Liver (tissue), 9 donors: ENCODE measurements around the gene RNF112. TPM values are rescaled to one million over a fixed set of nuclear protein-coding genes. Genes with fewer than 3 reads are reported as not detected.
A peak's percentile ranks its signal among the peaks of the same experiment; 100 is the strongest.

ENCODE experiments used
- DNase-seq: peaks from one replicate; pipeline ENCODE4 v3.0.0-alpha.2; 2017; ENCODE audit warnings: low spot score
- H3K27ac ChIP-seq, 2 donors: one replicate each; pipeline ENCODE4 v1.7.0; 2013; ENCODE audit warnings: inconsistent platforms in 2 of 2, low read length in 2 of 2, control low read depth in 1 of 2, low read depth in 1 of 2, mild to moderate bottlenecking in 1 of 2
- H3K27me3 ChIP-seq, 4 donors: one replicate each; pipeline versions ENCODE4 v1.6.1 to v1.7.0; 2013; ENCODE audit warnings: low read length in 3 of 4, inconsistent platforms in 1 of 4, mild to moderate bottlenecking in 1 of 4, moderate library complexity in 1 of 4; ENCODE audit not compliant: control insufficient read depth in 4 of 4, insufficient read depth in 4 of 4
- H3K36me3 ChIP-seq, 4 donors: one replicate each; pipeline versions ENCODE4 v1.6.1 to v1.7.0; 2013; ENCODE audit warnings: low read length in 3 of 4, mild to moderate bottlenecking in 3 of 4, low read depth in 1 of 4, moderate library complexity in 1 of 4; ENCODE audit not compliant: control insufficient read depth in 4 of 4, insufficient read depth in 3 of 4
- H3K4me1 ChIP-seq, 4 donors: one replicate each; pipeline versions ENCODE4 v1.6.1 to v1.7.0; 2013; ENCODE audit warnings: low read length in 3 of 4, mild to moderate bottlenecking in 3 of 4, moderate library complexity in 1 of 4; ENCODE audit not compliant: control insufficient read depth in 4 of 4, insufficient read depth in 4 of 4
- H3K4me3 ChIP-seq, 3 donors: one replicate each; pipeline versions ENCODE4 v1.6.1 to v1.7.0; 2013; ENCODE audit warnings: low read length in 3 of 3, control low read depth in 1 of 3, low read depth in 1 of 3, mild to moderate bottlenecking in 1 of 3
- H3K9ac ChIP-seq, 2 donors: one replicate each; pipeline ENCODE4 v1.7.0; 2013; ENCODE audit warnings: low read length in 2 of 2, mild to moderate bottlenecking in 2 of 2, moderate library complexity in 2 of 2, control low read depth in 1 of 2, low read depth in 1 of 2
- H3K9me3 ChIP-seq, 4 donors: one replicate each; pipeline versions ENCODE4 v1.6.1 to v1.7.0; 2013; ENCODE audit warnings: low read length in 3 of 4; ENCODE audit not compliant: control insufficient read depth in 4 of 4
- HNF4A ChIP-seq, 2 donors: conservative IDR thresholded peaks; 2 replicates each; pipeline ENCODE4 v1.6.1; 2016; ENCODE audit warnings: antibody characterized with exemption in 2 of 2, mild to moderate bottlenecking in 2 of 2
- NR2F2 ChIP-seq: IDR thresholded peaks from 2 replicates; pipeline ENCODE4 v1.6.1; 2016; ENCODE audit warnings: antibody characterized with exemption
- RAD21 ChIP-seq, 2 donors: IDR thresholded peaks; 2 replicates each; pipeline ENCODE4 v1.6.1; 2016; ENCODE audit warnings: antibody characterized with exemption in 2 of 2, mild to moderate bottlenecking in 2 of 2
- RXRA ChIP-seq, 2 donors: IDR thresholded peaks; 2 replicates each; pipeline ENCODE4 v1.6.1; 2017 to 2018; ENCODE audit warnings: antibody characterized with exemption in 2 of 2, mild to moderate bottlenecking in 1 of 2
- SP1 ChIP-seq: IDR thresholded peaks from 2 replicates; pipeline ENCODE4 v1.6.1; 2018; ENCODE audit warnings: antibody characterized with exemption, mild to moderate bottlenecking
- TAF1 ChIP-seq: conservative IDR thresholded peaks from 2 replicates; pipeline ENCODE4 v1.6.1; 2016; ENCODE audit warnings: antibody characterized with exemption, mild to moderate bottlenecking
- WGBS: extraction: QIAGEN DNeasy Blood & Tissue Kit; methylation state at CpG from one replicate; pipeline ENCODE4 v1.1.7; 2013; 5-methylcytosine and 5-hydroxymethylcytosine counted together
- polyA plus RNA-seq, 2 donors: library from polyadenylated mRNA; stranded (reverse) in 1 of 2; unstranded in 1 of 2; fragments of 200-250 nt in 1 of 2; fragments of >200 nt in 1 of 2; fragmentation: Nextera tagmentation in 1 of 2; extraction: Ambion mirVana in 1 of 2; gene quantifications; one replicate each; pipeline versions ENCODE4 v1.2.1 to v1.2.3, GENCODE V29; 2013 to 2015
- total RNA-seq, 2 donors: library from RNA; depleted of rRNA; stranded (reverse); fragments of >200 nt; gene quantifications; one replicate each; pipeline ENCODE4 v1.2.3, GENCODE V29; 2014
- TF ChIP-seq, protein P1 (sequence below): fragments of 150-350 bp; IDR thresholded peaks from 2 replicates; pipeline ENCODE4 v1.5.1; 2017; ENCODE audit warnings: improper control_type of control experiment, low read depth, low read length; ENCODE audit not compliant: missing input control
- TF ChIP-seq, protein P2 (sequence below): IDR thresholded peaks from 2 replicates; pipeline ENCODE4 v1.6.1; 2016; ENCODE audit warnings: antibody characterized with exemption, mild to moderate bottlenecking
- donor health status: healthy.
- donor health status: healthy.
- donor health status: healthy.
- donor health status: healthy.
- donor health status: healthy.

The RNF112 gene
- total and polyA plus RNA-seq, 4 donors = 0.04 to 0.42 (median 0.20) TPM

DNA sequence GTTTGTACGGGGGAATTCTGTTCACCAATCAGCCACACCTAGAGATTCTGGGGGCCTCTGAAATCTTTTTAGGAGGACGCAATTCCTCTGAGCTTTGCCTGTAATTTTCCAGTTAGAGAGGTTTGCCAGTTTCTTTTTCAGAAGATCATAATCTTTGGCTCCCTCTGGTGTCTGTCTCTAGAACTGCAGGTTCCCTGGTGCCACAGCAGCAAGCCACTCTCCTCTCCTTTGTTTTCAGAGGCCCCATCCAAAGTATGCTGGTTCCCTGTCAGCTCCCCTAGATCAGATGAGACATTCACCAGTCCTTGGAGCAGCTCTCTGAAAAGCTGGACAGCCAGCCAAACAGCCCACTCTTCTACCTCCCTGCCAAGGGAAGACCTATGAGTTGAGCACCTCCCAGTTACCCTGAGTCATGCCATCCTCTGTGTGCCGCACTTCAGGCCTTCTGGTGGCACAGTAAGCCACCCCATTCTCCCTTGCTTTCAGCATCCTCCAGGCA lies 36.1 kb downstream of the RNF112 start:
- WGBS = 32% methylated on average over 3 of the region's 3 CpGs
- Histone ChIP-seq H3K9me3 (peaks cover 0 to 4% (median 2%) of the 10 kb centered on the region in 4 donors), H3K27ac (peak overlapping the region in 1 of 2 donors; percentile 7), H3K27me3 (no peaks in the 10 kb centered on the region), H3K4me1 (no peaks in the 10 kb centered on the region), H3K4me3 (no peak overlapping the region), H3K36me3 (no peaks in the 10 kb centered on the region), H3K9ac (peak overlapping the region; percentile 1 to 21)
- TF ChIP-seq RAD21 (IDR thresholded peaks at IDR 0.05) (peak; percentile 95 to 96), NR2F2 (no peak), RXRA (IDR thresholded peaks at IDR 0.05) (no peak), SP1 (peak; percentile 62)
- TF ChIP-seq, protein P1, sequence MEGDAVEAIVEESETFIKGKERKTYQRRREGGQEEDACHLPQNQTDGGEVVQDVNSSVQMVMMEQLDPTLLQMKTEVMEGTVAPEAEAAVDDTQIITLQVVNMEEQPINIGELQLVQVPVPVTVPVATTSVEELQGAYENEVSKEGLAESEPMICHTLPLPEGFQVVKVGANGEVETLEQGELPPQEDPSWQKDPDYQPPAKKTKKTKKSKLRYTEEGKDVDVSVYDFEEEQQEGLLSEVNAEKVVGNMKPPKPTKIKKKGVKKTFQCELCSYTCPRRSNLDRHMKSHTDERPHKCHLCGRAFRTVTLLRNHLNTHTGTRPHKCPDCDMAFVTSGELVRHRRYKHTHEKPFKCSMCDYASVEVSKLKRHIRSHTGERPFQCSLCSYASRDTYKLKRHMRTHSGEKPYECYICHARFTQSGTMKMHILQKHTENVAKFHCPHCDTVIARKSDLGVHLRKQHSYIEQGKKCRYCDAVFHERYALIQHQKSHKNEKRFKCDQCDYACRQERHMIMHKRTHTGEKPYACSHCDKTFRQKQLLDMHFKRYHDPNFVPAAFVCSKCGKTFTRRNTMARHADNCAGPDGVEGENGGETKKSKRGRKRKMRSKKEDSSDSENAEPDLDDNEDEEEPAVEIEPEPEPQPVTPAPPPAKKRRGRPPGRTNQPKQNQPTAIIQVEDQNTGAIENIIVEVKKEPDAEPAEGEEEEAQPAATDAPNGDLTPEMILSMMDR = peak; percentile 98
- TF ChIP-seq, protein P2, sequence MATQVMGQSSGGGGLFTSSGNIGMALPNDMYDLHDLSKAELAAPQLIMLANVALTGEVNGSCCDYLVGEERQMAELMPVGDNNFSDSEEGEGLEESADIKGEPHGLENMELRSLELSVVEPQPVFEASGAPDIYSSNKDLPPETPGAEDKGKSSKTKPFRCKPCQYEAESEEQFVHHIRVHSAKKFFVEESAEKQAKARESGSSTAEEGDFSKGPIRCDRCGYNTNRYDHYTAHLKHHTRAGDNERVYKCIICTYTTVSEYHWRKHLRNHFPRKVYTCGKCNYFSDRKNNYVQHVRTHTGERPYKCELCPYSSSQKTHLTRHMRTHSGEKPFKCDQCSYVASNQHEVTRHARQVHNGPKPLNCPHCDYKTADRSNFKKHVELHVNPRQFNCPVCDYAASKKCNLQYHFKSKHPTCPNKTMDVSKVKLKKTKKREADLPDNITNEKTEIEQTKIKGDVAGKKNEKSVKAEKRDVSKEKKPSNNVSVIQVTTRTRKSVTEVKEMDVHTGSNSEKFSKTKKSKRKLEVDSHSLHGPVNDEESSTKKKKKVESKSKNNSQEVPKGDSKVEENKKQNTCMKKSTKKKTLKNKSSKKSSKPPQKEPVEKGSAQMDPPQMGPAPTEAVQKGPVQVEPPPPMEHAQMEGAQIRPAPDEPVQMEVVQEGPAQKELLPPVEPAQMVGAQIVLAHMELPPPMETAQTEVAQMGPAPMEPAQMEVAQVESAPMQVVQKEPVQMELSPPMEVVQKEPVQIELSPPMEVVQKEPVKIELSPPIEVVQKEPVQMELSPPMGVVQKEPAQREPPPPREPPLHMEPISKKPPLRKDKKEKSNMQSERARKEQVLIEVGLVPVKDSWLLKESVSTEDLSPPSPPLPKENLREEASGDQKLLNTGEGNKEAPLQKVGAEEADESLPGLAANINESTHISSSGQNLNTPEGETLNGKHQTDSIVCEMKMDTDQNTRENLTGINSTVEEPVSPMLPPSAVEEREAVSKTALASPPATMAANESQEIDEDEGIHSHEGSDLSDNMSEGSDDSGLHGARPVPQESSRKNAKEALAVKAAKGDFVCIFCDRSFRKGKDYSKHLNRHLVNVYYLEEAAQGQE = no peak
- peak; percentile 79 for DNase-seq

DNA sequence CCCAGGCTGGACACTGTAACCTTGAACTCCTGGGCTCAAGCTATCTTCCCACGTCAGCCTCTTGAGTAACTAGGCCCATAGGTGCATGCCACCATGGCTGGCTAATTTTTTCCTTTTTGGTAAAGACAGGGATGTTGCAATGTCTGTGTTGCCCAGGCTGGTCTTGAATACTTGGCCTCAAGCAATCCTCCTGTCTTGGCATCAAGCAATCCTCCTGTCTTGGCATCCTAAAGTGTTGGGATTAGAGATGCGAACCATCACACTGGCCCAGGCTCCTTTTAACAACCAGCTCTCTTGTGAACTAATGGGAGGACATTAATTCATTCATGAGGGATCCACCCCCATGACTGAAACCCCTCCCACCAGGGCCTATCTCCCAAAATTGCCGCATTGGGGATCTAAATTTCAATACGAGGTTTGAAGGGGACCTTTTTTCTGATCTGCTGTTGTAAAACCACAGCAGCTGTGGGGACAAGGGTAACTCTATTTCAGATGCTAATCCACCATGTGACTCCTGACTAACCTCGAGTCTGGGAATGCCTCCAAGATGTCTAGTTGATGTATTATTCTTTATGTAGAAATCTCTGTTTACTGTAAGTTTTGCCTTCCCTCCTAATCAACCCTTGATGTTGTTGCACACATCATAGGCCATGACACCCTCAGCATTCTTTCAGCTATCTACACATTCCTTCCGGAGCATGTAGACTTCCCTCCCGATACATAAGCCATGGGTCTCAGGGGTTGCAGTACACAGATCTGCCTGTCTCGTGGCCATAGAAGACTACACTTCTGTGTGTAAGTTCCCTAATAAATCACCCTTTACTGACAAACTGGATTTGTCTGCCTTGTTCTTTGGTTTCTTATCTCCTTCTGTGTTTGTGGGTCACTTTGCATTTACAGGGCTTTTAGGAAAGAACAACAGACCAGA lies 37.6 kb downstream of the RNF112 start:
- H3K27me3 ChIP-seq = no peaks in the 10 kb centered on the region
- H3K4me3 ChIP-seq = no peak overlapping the region
- 63% methylated on average over 8 of the region's 8 CpGs for WGBS
- no peaks in the 10 kb centered on the region for H3K4me1 ChIP-seq
- H3K9ac ChIP-seq = peak overlapping the region in 1 of 2 donors; percentile 58
- H3K9me3 ChIP-seq = no peaks in the 10 kb centered on the region
- H3K27ac ChIP-seq = peak overlapping the region; percentile 43 to 49
- H3K36me3 ChIP-seq = no peaks in the 10 kb centered on the region
- DNase-seq = no peak
- TF ChIP-seq RXRA (IDR thresholded peaks at IDR 0.05) (peak in 1 of 2 donors; percentile 24), SP1 (peak; percentile 38), TAF1 (no peak), HNF4A (conservative IDR thresholded peaks at IDR 0.05) (no peak), NR2F2 (peak; percentile 97)
- TF ChIP-seq, protein P1 = peak; percentile 8
